DOHH2 (cell line): ENCODE measurements around the gene PRUNE1.

Experiments
- H3F3A ChIP-seq: fragments of 200-600 bp; sonication (generic), shearing (Covaris generic); 2 replicates; pipeline ENCODE4 v1.6.0; 2016; ENCODE audit warnings: antibody characterized with exemption, mild to moderate bottlenecking; ENCODE audit not compliant: control insufficient read depth, insufficient read depth
- H3K27ac ChIP-seq: fragments of 200-600 bp; sonication (generic); 2 replicates; pipeline ENCODE4 v1.5.1; 2014; ENCODE audit warnings: low read depth, mild to moderate bottlenecking, low read length, moderate library complexity
- H3K27me3 ChIP-seq: fragments of 200-600 bp; sonication (generic); 2 replicates; pipeline ENCODE4 v1.6.1; 2014; ENCODE audit warnings: mild to moderate bottlenecking, low read length, mixed read lengths; ENCODE audit not compliant: control insufficient read depth
- H3K36me3 ChIP-seq: fragments of 200-600 bp; sonication (generic); 2 replicates; pipeline ENCODE4 v1.6.1; 2014; ENCODE audit warnings: mild to moderate bottlenecking, low read length, moderate library complexity, mixed read lengths; ENCODE audit not compliant: control insufficient read depth
- H3K4me1 ChIP-seq: fragments of 200-600 bp; sonication (generic); 2 replicates; pipeline ENCODE4 v1.6.1; 2014; ENCODE audit warnings: mild to moderate bottlenecking, low read length, mixed read lengths; ENCODE audit not compliant: control insufficient read depth
- H3K4me2 ChIP-seq: fragments of 200-600 bp; sonication (generic); 2 replicates; pipeline ENCODE4 v1.6.0; 2014; ENCODE audit warnings: mild to moderate bottlenecking, low read length, moderate library complexity
- H3K4me3 ChIP-seq: fragments of 200-600 bp; sonication (generic); 2 replicates; pipeline ENCODE4 v1.5.1; 2014; ENCODE audit warnings: mild to moderate bottlenecking, low read length, mixed read lengths
- H3K79me2 ChIP-seq: fragments of 200-600 bp; sonication (generic); 2 replicates; pipeline ENCODE4 v1.6.1; 2014; ENCODE audit warnings: mild to moderate bottlenecking, low read length, mixed read lengths; ENCODE audit not compliant: control insufficient read depth
- H3K9me2 ChIP-seq: fragments of 200-600 bp; sonication (generic); replicated peaks from 2 replicates; pipeline ENCODE4 v1.6.1; 2014; ENCODE audit warnings: mild to moderate bottlenecking, low read length, mixed read lengths; ENCODE audit not compliant: control insufficient read depth
- H3K9me3 ChIP-seq: fragments of 200-600 bp; sonication (generic); 2 replicates; pipeline ENCODE4 v1.6.1; 2014; ENCODE audit warnings: antibody characterized with exemption, low read length, mixed read lengths; ENCODE audit not compliant: control insufficient read depth, insufficient read depth
- H4K20me1 ChIP-seq: fragments of 200-600 bp; sonication (generic); 2 replicates; pipeline ENCODE4 v1.6.0; 2014; ENCODE audit warnings: low read depth, mild to moderate bottlenecking, antibody characterized with exemption, low read length, moderate library complexity; ENCODE audit not compliant: control insufficient read depth, insufficient read depth
- EZH2phosphoT487 ChIP-seq: fragments of 200-600 bp; sonication (generic); IDR thresholded peaks from 2 replicates; pipeline ENCODE4 v1.6.1; 2017; ENCODE audit warnings: borderline replicate concordance, mild to moderate bottlenecking, antibody characterized with exemption, low read length, moderate library complexity, mixed read lengths
- TF ChIP-seq, protein P1 (sequence below): fragments of 200-600 bp; sonication (generic); IDR thresholded peaks from one replicate; pipeline ENCODE4 v1.5.1; 2014; ENCODE audit warnings: antibody characterized with exemption, mild to moderate bottlenecking, low read depth, low read length; ENCODE audit not compliant: poor library complexity, severe bottlenecking

The PRUNE1 gene

DNA sequence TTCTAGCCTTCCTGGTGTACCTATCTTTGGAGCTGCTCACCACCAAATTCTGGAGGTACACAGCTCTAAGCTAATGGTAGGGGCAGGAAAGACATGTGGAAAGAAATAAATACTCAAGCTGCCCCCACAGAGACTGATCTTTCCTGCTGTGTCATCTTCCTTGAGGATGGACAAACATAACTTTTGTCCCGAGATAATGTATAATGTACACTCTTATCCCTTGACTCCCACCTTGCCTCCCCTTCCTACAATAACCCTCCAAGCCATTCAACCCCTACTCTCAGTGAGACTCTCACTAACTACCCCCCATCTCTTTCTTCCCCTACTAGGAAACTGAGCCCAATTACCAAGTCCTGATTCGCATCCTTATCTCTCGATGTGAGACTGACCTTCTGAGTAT lies 14.0 kb upstream of the PRUNE1 start:
- Histone ChIP-seq H3F3A (no peaks in the 10 kb centered on the region), H4K20me1 (no peaks in the 10 kb centered on the region), H3K79me2 (no peaks in the 10 kb centered on the region), H3K4me1 (no peaks in the 10 kb centered on the region), H3K9me2 (no peaks in the 10 kb centered on the region), H3K4me2 (no peak overlapping the region), H3K9me3 (no peaks in the 10 kb centered on the region), H3K27me3 (no peaks in the 10 kb centered on the region), H3K27ac (no peak overlapping the region), H3K4me3 (no peak overlapping the region), H3K36me3 (no peaks in the 10 kb centered on the region)
- TF ChIP-seq, protein P1, sequence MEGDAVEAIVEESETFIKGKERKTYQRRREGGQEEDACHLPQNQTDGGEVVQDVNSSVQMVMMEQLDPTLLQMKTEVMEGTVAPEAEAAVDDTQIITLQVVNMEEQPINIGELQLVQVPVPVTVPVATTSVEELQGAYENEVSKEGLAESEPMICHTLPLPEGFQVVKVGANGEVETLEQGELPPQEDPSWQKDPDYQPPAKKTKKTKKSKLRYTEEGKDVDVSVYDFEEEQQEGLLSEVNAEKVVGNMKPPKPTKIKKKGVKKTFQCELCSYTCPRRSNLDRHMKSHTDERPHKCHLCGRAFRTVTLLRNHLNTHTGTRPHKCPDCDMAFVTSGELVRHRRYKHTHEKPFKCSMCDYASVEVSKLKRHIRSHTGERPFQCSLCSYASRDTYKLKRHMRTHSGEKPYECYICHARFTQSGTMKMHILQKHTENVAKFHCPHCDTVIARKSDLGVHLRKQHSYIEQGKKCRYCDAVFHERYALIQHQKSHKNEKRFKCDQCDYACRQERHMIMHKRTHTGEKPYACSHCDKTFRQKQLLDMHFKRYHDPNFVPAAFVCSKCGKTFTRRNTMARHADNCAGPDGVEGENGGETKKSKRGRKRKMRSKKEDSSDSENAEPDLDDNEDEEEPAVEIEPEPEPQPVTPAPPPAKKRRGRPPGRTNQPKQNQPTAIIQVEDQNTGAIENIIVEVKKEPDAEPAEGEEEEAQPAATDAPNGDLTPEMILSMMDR: no peak
- no peak for TF ChIP-seq EZH2phosphoT487

GRCh38 chr1:150995460-150995859 lies 12.8 kb upstream of the PRUNE1 start:
- H4K20me1 ChIP-seq: no peaks in the 10 kb centered on the region
- H3K9me2 ChIP-seq: no peaks in the 10 kb centered on the region
- no peaks in the 10 kb centered on the region for H3K27me3 ChIP-seq
- TF ChIP-seq, protein P1: no peak
- no peak for TF ChIP-seq EZH2phosphoT487
- H3K4me3 ChIP-seq: no peak overlapping the region
- H3K79me2 ChIP-seq: no peaks in the 10 kb centered on the region
- no peaks in the 10 kb centered on the region for H3K4me1 ChIP-seq
- H3K36me3 ChIP-seq: no peaks in the 10 kb centered on the region
- no peaks in the 10 kb centered on the region for H3F3A ChIP-seq
- no peak overlapping the region for H3K4me2 ChIP-seq
- H3K27ac ChIP-seq: no peak overlapping the region
- H3K9me3 ChIP-seq: no peaks in the 10 kb centered on the region

DNA sequence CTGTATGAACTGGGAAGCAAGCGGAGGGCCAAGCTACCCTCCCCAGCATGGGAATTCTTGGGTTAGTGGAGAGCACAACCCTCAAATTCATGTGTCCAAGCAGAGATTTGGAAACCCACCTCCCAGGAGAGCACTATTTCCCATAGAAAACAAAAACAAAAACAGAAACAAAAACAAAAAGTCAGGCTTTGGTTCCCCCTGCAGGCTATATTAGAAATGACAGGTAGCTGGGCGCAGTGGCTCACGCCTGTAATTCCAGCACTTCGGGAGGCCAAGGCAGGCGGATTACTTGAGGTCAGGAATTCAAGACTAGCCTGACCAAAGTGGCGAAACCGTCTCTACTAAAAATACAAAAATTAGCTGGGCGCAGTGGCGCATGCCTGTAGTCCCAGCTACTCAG lies 12.4 kb upstream of the PRUNE1 start:
- Histone ChIP-seq H3K4me3 (no peak overlapping the region), H3K27ac (no peak overlapping the region), H3K9me3 (no peaks in the 10 kb centered on the region), H3K36me3 (no peaks in the 10 kb centered on the region), H3K27me3 (no peaks in the 10 kb centered on the region), H3K4me2 (no peak overlapping the region), H3K4me1 (no peaks in the 10 kb centered on the region), H3F3A (no peaks in the 10 kb centered on the region), H3K9me2 (no peaks in the 10 kb centered on the region), H3K79me2 (no peaks in the 10 kb centered on the region), H4K20me1 (no peaks in the 10 kb centered on the region)
- TF ChIP-seq, protein P1: peak; percentile 73
- no peak for TF ChIP-seq EZH2phosphoT487
